ENCODE results near the gene NRAS.
"Not testable (repeated sequence)": the region's sequence is repeated elsewhere in the genome, so short reads cannot be mapped to it uniquely, and the experiment has no call there.

NRAS gene

DNA sequence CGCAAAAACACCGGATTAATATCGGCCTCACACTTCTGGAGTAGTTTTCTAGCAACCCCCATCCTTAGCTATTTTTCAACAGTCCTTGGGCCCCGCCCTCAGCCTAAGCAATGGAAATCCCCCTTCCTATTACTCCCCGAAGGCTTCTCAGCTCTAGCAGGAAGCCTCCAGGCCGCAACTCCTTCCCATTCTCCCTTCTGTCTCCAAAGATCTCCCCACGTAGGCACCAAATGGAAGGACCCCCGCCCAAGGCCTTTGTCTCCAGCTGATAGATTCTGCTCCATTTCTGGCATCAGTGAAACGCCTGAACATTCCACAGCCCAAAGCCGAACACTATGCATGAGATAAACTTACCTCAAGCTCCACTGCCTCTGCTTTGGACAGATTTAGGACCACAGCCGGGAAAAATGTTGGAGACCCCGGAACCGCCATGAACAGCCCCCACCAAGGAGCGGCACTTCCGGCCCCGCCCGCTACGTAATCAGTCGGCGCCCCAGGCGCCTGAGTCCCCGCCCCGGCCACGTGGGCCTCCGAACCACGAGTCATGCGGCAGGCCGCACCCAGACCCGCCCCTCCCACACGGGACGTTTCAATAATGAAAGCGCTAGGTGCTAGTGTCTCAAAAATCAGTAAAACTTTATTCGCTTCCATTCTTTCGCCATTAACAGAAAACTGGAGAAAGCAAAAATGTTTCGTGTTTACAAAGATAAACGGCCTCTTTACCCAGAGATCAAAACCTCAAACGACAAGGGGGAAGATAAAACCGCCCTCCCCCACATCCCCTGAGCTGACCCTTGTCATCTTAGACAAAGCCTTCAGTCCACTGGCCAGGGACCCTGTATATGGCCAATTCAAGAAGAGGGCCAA lies at the start of gene NRAS:
TSS of gene NRAS (minus strand) at position 468 of the 867 bp plus-strand sequence. CDS start 611 bp downstream, outside the sequence.
- peak; percentile 72 for DNase-seq

DNA sequence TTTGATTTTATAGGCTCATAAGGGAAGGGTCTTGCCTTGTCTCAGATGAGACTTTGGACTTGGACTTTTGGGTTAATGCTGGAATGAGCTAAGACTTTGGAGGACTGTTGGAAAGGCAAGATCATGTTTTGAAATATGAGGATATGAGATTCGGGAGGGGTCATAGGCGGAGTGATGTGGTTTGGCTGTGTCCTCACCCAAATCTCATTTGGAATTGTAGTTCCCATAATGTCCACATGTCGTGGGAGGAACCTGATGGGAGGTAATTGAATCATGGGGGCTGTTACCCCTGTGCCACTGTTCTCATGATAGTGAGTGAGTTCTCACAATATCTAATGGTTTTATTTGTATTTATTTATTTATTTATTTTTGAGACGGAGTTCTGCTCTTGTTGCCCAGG lies 48.1 kb upstream of the NRAS start:
- no peak for DNase-seq

DNA sequence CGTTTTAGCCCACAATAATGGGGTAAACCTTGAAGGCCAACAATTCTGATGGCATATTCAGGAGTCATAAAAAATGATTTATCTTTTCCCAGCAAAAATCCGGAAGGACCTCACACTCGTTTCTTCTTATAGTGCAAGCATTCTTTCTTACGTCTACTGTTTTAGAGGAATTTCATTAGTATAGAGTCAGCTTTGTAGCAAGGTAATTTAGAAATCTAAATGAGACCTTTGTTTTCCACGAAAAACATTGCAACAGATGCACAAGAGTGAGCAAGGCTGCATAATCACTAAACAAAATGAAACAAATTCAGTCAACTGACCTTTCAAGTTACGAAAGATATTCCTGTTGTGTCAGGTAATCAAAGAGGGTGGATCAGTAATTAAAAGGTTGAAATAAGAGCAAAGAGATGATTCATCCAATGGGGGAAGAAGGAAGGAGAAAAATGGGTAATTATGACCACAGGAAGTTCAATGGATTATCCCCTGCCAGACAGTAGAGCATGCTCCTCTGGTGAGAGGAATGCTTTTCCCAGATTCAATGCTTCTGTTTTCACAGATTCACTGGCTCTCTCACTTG lies 41.8 kb upstream of the NRAS start:
- DNase-seq: no peak

DNA sequence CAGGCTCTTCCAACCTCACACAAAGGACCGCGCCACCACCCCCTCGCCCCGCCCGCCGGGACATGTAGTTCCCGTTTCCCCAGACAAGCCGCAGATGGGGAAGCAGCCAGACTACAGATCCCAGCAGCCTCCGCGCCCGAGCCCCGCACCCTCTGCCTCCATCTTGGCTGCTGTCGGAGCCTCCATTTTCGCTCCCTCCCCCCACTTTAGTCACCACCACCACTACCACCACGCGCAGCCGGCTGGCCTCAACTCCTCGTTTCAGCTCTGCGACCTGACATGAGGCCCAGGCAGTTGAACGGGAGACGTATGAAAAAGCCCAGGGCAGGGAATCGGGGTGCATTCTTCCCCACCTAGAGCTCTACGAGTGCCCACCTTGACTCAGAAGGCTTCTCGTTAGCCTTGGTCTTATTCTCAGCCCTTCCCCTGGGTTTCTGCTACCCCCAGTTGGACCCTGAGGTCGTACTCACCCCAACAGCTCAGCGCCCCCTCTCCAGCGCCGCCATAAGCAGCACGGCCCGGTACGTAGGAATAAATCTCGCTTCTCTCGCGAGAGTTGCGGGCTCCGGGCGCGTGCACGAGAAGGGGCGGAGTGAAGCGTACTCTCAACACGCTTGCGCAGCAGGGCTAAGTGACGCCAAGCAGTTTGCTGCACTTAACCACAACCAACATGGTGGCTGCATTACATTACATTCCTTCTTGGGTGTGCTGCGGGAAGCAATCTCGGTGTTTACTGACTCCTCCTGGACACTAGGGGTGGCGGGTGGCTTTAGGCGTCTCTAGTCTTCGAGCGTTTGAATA lies 41.1 kb upstream of the NRAS start, which contains the start of gene CSDE1:
TSS of gene CSDE1 (minus strand) at position 530 of the 801 bp plus-strand sequence. CDS start 18,094 bp downstream, outside the sequence.
- peak; percentile 96 for DNase-seq

DNA sequence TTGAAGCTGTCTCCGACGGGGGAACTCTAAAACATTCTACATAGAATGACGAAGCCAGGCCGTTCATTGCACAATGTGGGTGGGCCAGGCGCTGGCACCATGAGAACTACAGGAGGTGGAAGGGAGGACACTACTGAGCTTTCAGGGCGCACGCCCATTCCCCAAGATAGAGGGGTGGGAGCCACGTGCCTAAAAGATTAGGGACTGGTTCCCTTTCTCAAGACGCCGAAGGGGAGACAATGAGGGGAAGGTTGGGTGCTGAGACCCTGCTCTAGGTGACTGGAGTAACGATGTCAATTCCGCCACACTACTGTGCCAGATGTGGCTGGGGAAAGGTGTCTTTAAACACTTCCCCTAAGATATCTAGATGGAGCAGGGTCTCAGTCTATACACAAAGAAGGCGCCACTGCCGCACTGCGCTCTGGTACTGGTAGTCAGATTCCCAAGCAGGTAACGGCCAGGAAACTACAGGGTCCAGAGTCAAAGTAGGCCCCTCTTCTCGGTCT lies 40.4 kb upstream of the NRAS start:
- DNase-seq: peak; percentile 12

DNA sequence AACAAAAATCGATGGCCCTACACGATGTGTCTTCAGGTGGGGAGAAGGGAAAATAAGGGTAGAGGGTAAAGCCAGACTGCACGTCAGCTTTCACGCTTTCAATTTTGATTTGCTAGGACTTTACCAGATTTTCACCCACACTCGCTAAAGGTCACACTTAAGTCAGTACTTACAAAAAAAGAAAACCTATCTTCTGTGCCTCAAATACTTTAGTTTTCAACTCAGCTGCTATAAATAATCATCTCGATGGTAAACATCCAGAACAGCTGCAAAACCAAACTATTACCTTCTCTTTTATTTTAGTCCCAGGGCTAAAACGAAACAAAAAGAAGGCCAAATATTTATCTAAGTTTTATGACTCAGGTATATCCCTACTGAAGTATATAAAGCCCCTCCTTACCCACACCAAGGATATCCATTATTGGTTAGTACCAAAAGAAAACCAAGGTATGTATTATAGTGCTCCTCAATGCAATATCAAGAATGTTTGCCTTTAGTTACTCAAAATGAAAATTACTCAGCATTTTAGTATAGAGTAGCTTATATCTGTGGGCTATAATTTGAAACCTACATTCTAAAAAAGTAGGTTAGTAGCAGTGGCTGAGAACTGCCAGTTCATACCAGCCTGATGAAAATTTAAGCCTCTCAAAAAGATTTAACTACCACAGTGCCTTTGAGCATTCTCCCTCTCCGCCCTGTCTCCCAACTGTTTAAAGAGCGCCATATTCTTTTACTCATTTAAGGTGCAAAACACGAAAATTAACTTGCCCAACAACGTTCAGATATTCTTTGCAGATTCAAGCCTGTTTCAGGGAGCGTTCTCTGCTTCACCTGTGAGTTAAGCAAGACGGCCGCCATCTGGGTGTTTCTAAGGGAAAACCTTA lies 39.7 kb upstream of the NRAS start:
- no peak for DNase-seq

DNA sequence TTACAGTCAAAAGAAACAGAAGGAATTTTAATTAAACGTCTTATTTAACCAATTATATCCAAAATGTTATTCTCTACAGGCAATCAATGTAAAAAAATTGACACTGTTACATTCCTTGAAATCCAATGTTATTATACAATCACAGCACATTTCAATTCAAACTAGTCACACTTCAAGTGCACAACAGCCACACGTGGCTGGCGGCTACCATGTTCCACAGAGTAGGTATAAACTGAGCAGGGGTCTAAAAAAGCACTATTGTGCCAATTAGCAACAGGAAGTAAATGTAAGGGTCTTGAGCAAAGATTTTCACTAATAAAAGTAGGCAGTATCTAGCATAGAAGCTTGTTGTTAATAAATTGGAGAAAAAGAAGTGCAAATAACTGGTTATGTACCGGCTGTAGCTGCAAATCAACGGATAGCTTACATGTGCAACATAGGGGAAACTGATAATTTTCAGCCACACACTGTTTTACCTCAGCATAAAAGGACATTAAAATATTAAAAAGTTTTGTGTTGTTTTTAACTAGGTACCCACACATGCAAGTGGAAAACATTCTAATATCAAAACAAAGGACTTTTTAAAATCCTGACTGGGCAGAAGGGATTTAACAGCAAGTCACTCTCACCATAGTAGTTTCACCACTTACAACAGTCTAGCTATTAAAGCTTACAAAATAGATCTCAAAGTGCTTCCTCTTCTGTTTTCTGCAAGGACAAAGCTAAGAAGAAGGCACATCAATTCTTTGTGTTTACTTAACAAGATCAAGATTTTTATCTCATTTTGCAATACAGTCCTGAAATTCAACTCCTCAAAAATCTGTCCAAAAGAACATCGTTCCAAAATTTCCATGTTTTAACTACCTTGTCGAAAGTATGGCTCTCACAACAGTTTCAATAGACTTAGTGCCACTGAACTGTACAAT lies 38.7 kb upstream of the NRAS start:
- peak; percentile 60 for DNase-seq

DNA sequence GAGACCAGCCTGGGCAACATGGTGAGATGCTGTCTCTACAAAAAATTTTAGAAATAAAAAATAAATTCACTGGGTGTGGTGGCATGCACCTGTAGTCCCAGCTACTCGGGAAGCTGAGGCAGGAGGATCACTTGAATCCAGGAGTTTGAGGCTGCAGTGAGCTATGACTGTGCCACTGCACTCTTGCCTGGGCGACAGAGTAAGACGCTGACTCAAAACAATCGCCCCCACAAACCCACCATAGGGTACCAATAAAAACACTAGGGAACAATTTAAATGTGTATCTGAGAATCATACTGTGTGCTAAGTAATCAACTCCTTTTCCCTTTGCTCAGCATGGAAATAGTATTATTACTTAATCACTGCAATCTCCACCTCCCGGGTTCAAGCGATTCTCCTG lies 37.1 kb upstream of the NRAS start:
- not testable (repeated sequence) for DNase-seq

DNA sequence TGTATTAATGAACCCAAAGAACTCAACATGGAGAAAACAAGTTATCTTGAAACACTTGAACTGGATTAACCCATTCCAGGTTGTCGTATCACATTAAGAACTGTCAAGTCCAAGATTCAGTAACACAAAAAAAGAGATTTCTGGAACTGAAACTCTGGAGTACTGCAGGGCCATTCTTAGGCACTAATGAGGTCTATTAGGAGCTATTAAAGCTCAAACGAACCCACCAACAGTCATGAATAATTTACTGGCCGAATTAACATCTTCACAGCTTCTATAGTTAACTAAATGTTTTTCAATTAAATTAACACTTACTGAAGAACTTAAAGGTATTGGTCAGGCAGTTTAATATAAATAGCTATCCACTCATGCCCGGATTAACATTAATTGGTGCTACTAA lies 36.6 kb upstream of the NRAS start:
- DNase-seq: no peak

DNA sequence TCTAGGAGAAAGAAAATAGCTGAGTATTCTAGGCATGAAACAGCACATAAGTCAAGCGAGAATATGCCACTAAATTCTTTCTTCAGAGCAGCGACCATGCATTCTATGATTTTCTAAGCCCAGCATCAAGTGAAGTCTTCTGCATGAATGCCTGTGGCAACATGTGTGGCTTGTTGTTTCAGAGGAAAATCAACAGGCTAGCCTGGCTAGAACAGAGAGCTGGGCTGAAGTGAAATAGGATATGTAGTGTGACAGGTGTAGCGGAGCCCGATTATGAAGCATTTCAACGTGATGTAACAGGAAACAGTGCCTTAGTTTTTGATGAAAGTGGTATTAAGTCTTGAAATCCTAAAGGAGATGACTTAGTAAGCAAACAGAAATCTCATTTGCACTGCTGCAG lies 34.2 kb upstream of the NRAS start:
- no peak for DNase-seq

DNA sequence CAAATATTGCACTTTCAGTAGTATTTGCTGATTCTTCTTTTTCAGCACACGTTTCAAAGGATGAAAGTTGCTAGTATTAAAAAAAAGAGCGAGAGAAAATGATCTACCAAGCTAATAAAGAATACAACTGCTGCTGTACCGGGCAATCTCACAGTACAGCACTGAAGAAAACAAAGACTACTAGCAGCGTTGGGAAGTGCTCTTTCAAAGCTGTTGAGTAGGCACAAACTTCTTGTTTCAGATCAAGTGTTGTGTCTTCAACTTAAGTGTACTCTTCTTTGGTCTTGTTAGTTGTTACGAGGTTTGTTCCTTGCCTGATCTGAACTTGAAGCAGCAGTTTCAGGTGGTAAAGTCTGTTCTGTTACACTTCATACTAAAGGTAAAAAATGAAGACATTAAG lies 33.3 kb upstream of the NRAS start:
- no peak for DNase-seq

DNA sequence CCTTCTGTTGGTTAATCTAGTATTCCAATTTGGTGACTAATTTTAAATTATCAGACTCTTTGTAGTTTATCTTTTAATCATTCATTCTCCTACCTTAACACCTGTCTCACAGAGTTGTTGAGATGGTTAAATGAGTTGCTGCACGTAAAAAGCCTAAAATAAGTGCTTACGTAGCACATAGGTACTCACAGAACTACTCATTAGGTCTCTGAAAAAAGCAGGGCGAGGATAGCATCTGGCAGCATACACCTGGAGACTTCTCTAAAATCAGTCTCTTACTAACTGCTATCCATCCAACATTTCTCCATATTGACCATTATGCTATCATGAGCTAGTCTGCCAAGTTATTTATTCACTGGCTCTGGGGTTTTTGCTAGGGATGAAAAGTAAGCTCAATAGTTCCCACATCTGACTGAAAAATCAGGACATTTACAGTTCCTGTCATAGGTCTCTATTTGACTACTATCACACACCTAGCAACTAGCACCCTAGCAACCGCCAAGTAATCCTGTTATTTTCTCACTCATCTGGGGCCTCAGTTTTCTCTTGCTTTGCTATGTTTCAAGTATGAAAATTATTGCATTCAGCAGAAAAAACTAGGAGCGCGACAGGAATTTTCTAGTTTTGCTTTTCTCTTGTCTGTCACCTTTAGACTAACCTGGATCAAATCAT lies 30.0 kb upstream of the NRAS start:
- no peak for DNase-seq

DNA sequence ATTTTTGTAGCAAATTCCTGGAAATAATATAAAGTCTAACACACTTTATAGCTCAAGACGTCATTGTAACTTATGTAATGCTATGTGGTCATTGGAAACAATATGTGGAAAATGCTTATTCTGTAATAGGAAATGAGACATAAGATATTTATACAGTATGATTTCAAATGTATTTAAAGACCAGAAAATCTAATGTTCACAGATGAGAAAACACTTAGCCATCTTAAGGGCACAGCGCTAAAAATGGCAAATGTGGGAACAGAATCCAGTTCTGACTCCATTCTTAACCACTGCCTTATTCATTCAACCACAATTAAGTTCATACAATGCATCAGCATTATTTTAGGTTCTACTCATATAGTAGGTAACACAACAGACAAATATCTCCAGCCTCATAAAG lies 28.7 kb upstream of the NRAS start:
- DNase-seq: no peak

DNA sequence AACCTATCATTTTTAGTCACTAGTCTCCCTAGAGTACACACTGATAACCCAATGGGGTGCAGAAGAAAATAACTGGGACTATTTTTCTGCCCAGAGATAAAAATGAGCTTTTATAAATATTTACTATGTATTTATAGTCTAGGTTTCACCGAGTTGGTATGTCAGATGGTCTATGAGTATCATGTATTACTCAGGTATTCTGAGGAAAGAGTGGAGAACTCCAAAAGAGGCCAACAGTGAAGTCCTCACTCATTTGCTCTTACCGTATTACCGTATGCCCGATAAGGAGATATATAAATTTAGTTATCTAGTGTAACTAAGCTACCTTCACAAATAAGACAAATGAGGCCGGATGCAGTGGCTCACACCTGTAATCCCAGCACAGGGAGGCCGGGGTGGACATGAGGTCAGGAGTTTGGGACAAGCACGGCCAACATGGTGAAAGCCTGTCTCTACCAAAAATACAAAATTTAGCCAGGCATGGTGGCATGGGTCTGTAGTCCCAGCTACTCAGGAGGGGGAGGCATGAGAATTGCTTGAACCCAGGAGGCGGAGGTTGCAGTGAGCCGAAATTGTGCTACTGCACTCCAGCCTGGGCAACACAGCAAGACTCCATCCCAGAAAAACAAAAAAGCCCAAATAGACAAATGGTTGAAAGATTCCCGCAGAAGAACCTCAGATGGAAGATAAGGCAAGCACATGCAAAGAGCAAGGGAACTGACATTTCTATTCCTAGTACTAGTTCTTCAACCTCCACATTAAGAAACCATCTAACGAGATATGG lies 25.6 kb upstream of the NRAS start:
- DNase-seq: no peak

DNA sequence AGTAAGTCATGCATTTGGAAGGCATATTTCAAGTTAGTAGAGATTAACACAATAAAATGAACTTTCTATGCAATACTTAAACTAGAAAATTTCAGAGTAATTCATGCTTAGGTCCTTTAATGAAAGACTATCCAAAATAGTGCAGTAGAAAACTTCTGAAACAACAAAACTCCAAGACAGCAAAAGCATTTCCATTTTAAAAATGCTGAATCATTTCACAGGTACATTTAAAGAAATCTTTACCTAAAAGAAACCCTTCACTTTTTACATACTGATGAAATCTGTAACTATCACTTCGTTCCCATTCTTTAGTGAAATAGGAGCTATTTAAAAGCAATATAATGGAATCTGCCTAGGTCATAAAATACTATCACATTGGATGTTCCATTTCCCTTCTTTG lies 23.8 kb upstream of the NRAS start:
- no peak for DNase-seq

DNA sequence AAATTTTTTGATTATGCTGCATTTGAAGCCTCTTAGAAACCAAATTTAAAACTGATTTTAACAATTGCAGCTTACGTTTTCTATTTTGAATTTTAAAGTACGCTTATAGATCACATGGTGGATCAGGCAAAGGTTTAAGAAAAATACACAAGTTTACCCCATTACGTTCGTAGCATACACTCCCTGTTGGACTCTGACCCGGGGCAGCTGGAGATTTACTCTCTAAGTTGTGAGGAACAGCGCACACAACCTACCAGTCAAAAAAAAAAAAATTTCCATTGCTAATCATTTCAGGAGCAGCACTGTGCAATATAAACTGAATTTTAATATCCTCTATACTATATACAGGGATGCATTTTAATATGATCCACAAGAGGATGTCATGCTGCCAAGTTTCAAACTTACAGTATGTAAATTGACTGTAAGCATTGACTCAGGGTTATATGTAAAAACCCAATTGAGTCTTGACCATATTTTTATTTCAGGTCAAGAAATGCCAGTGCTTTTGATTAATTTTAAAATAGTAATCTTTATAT lies 20.8 kb upstream of the NRAS start:
- DNase-seq: no peak

DNA sequence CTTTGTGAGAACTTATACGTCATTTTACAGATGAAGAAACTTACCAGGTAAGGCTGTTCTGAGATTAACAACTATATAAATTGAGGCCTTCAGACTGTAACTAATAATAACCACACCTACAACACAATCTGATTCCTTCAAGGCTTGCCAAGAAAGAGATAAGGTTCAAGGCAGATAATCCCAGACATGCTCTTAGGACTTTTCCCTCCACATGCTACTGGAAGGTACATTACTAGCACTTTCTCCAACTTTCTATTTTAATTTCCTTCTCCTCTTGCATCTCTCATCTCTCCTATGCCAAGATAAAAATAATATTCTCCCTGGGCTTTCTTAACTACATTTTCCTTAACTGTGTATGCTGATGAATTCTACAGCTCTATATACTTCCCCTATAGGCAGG lies 18.9 kb upstream of the NRAS start:
- DNase-seq: no peak

DNA sequence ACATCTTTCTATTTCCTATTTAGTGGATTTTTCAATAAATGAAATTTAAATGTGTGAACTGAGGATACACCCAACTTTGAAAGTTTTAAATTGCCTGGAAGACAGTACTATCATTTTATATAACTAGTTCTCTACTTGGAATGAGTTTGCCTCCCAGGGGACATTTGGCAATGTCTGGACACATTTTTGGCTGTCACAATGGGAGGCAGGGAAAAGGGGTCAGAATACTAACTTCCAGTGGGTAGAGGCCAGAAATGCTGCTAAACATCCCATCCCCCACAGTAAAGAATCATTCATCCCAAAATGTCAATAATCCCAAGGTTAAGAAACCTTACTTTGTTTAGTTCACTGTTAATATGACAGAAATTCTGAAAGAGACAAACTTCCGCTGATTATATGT lies 13.2 kb upstream of the NRAS start:
- DNase-seq: no peak

DNA sequence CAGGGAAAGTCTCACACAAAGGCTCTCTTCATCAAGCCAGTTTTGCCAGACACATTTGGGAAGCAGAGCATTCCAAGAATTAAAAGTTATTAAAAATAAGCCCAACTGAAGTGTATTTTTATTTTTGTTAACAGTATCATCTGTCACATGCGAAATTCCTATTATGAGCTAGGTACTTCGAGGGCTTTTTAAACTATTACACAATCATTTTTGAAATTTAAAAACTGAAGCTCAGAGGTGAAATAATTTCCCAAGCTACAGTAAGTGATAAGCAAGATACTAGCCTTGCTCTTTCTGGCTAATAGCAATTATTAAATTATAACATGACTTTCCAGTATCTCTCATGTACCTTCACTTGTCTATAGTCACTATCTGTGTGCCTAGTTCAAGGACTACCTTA lies 12.0 kb upstream of the NRAS start:
- no peak for DNase-seq

DNA sequence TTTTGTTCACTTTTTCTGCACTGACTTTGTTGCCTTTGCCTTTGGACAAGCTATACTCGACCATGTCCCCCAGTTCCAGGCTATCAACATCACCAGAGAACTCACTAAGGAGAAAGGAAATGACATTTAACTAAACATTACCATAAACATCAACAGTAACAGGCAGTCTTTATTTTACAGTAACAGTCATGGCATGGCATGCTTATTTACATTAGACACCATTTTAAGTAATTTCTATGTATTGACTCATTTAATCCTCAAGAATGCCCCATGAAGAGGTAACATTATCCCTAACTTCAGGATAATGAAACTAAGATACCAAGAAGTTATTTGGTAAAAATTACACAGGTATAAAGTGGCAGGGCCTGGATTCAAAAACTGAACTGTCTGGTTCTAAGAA lies 8.7 kb upstream of the NRAS start:
- DNase-seq: no peak

Data from GF-D8 (cell line).